Right ventricle myocardium superior (tissue), 1 donor: Measurements from ENCODE around the gene RAB13. TPM values are rescaled to one million over a fixed set of nuclear protein-coding genes. Genes with fewer than 3 reads are reported as not detected.

ENCODE experiments used
- ATAC-seq: fragments of 200-7000 bp; cut with Tn5 transposase; one replicate; pipeline ENCODE4 v1.9.1; 2020; ENCODE audit warnings: mild to moderate bottlenecking; ENCODE audit not compliant: poor library complexity
- DNase-seq: peaks from one replicate; pipeline ENCODE4 v3.0.0-alpha.2; 2020
- intact Hi-C: fragments of 100-400 bp; cut with DNase I; formaldehyde crosslinking; loops from one replicate; pipeline ENCODE4 v1.11.2; 2022
- microRNA-seq: library from miRNA; unstranded; fragments of <30 nt; microRNA quantifications from one replicate; pipeline ENCODE4 v1.2.0, GENCODE V29; 2020
- total RNA-seq: library from RNA; stranded (reverse); fragmentation: NEBNext Ultra II Directional; extraction: Animal tissue kit (Norgen Biotek cat#: 25700); gene quantifications from one replicate; pipeline ENCODE4 v1.2.1, GENCODE V29; 2021
- donor health status: DM: no; HTN: yes; CAD: no; lungs with severe emphysema.

RAB13 gene
- total RNA-seq, 1 donor from 2014 or later: 59.9 TPM

- DNase-seq: no peak
- intact Hi-C loops: no loop called here
- ATAC-seq: no peak
Observed at GRCh38 chr1:153942766-153943549, 43.2 kb downstream of the RAB13 start.

GRCh38 chr1:153941826-153942725, 44.1 kb downstream of the RAB13 start:
- ATAC-seq (no peak), DNase-seq (no peak)
- intact Hi-C loops: no loop called here

GRCh38 chr1:153940756-153941155, 45.4 kb downstream of the RAB13 start:
- no peak for ATAC-seq
- intact Hi-C loops: no loop called here
- no peak for DNase-seq

- intact Hi-C loops: no loop called here
- DNase-seq (no peak), ATAC-seq (no peak)
Observed at GRCh38 chr1:153939476-153939875, 46.7 kb downstream of the RAB13 start.

GRCh38 chr1:153938996-153939395, 47.1 kb downstream of the RAB13 start:
- DNase-seq: no peak
- intact Hi-C loops: no loop called here
- ATAC-seq: no peak

GRCh38 chr1:153937331-153937730, 48.8 kb downstream of the RAB13 start:
- DNase-seq (no peak), ATAC-seq (no peak)
- intact Hi-C loops: no loop called here

- intact Hi-C loops: no loop called here
- ATAC-seq: no peak
Observed at GRCh38 chr1:153936011-153936802, 49.9 kb downstream of the RAB13 start.

GRCh38 chr1:153934746-153935145, 51.4 kb downstream of the RAB13 start:
- intact Hi-C loops: no loop called here
- no peak for DNase-seq

More at GRCh38 chr1:153936011-153936802, 49.9 kb downstream of the RAB13 start:
- DNase-seq: no peak

GRCh38 chr1:153933955-153934354, 52.2 kb downstream of the RAB13 start:
- no peak for DNase-seq
- intact Hi-C loops: no loop called here
- ATAC-seq: no peak

More at GRCh38 chr1:153934746-153935145, 51.4 kb downstream of the RAB13 start:
- no peak for ATAC-seq

GRCh38 chr1:153933430-153933829, 52.7 kb downstream of the RAB13 start:
- no peak for DNase-seq
- no peak for ATAC-seq
- intact Hi-C loops: no loop called here

GRCh38 chr1:153932156-153933131, 53.7 kb downstream of the RAB13 start:
- intact Hi-C loops: no loop called here
- ATAC-seq: no peak
- no peak for DNase-seq

Small RNA genes lying within 50 kb of the gene (microRNA-seq; reads per million reads assigned to microRNA genes)
- not detected for gene MIR6737

Other genes with a start within 250 kb of the RAB13 start
- gene SLC27A3, start 210.9 kb downstream of the RAB13 start, total RNA-seq: 12.0 TPM
- 30.1 TPM for gene GATAD2B, start 63.4 kb downstream of the RAB13 start, total RNA-seq
- 45.5 TPM for gene DENND4B, start 39.6 kb downstream of the RAB13 start, total RNA-seq
- 20.8 TPM for gene CRTC2, start 27.7 kb downstream of the RAB13 start, total RNA-seq
- 46.9 TPM for gene SLC39A1, start 22.8 kb downstream of the RAB13 start, total RNA-seq
- 4.1 TPM for gene CREB3L4, start 18.4 kb downstream of the RAB13 start, total RNA-seq
- gene JTB, start 8.7 kb downstream of the RAB13 start, total RNA-seq: 69.6 TPM
- gene RPS27, start 4.4 kb upstream of the RAB13 start, total RNA-seq: 788 TPM
- 0.43 TPM for gene NUP210L, start 168.7 kb upstream of the RAB13 start, total RNA-seq
- 80.9 TPM for gene TPM3, start 205.8 kb upstream of the RAB13 start, total RNA-seq
- gene CFAP141, start 220.0 kb upstream of the RAB13 start, total RNA-seq: not detected
- gene UBAP2L, start 234.6 kb upstream of the RAB13 start, total RNA-seq: 91.2 TPM